ENCODE data around the gene PITHD1.

DNA sequence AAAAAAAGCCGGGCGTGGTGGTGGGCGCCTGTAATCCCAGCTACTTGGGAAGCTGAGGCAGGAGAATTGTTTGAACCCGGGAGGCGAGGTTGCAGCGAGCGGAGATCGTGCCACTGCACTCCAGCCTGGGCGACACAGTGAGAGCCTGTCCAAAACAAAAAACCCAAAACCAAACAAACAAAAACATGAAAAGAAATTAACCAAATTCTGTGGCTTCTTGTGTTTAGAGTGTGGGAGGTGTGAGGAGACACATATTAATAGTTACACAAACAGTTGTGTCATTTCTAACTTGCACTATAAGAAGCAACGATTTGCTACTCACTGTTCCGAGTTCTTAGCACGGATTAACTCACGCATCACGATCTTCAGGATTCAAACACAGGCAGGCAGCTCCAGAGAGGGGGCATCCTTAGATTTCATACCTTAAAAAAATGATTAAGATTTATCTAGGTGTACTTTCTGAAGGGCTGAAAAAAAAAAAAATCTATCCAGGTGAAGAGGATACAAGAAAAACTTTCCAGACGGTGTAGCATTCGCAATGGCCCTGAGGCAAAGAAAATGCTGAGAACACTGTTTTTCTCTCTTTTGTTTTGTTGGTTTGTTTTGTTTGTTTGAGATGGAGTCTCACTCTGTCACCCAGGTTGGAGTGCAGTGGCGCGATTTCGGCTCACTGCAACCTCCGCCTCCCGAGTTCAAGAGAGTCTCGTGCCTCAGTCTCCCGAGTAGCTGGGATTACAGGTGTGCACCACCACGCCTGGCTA, 47.7 kb downstream of the PITHD1 start:
- TF ChIP-seq ZNF384 (IDR thresholded peaks at IDR 0.05; ENCODE audit: borderline replicate concordance, low read depth, low read length) (no peak), SRF (IDR thresholded peaks at IDR 0.05; ENCODE audit: low read depth in 2 of 2, low read length in 2 of 2) (no peak), SIN3A (IDR thresholded peaks at IDR 0.05; ENCODE audit: low read depth, low read length) (no peak), EZH2 (IDR thresholded peaks at IDR 0.05; ENCODE audit: borderline replicate concordance, control insufficient read depth, low read depth, low read length) (no peak), EGR1 (IDR thresholded peaks at IDR 0.05; ENCODE audit: borderline replicate concordance in 1 of 2, low read depth in 2 of 2, low read length in 2 of 2) (no peak), POLR2A (IDR thresholded peaks at IDR 0.05; ENCODE audit: low read depth, low read length) (no peak), FOXK2 (IDR thresholded peaks at IDR 0.05) (no peak), ZSCAN29 (IDR thresholded peaks at IDR 0.05) (no peak), SMARCA5 (IDR thresholded peaks at IDR 0.05) (no peak), SMAD5 (IDR thresholded peaks at IDR 0.05; ENCODE audit: low read depth) (no peak)
- TF ChIP-seq, protein P1, sequence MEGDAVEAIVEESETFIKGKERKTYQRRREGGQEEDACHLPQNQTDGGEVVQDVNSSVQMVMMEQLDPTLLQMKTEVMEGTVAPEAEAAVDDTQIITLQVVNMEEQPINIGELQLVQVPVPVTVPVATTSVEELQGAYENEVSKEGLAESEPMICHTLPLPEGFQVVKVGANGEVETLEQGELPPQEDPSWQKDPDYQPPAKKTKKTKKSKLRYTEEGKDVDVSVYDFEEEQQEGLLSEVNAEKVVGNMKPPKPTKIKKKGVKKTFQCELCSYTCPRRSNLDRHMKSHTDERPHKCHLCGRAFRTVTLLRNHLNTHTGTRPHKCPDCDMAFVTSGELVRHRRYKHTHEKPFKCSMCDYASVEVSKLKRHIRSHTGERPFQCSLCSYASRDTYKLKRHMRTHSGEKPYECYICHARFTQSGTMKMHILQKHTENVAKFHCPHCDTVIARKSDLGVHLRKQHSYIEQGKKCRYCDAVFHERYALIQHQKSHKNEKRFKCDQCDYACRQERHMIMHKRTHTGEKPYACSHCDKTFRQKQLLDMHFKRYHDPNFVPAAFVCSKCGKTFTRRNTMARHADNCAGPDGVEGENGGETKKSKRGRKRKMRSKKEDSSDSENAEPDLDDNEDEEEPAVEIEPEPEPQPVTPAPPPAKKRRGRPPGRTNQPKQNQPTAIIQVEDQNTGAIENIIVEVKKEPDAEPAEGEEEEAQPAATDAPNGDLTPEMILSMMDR (IDR thresholded peaks at IDR 0.05 in 2 of 3, conservative IDR thresholded peaks at IDR 0.05 in 1 of 3; ENCODE audit: control insufficient read depth in 2 of 3, extremely low read depth in 1 of 3, insufficient read depth in 1 of 3, low read depth in 3 of 3, low read length in 3 of 3) = no peak
- TF ChIP-seq, protein P2, sequence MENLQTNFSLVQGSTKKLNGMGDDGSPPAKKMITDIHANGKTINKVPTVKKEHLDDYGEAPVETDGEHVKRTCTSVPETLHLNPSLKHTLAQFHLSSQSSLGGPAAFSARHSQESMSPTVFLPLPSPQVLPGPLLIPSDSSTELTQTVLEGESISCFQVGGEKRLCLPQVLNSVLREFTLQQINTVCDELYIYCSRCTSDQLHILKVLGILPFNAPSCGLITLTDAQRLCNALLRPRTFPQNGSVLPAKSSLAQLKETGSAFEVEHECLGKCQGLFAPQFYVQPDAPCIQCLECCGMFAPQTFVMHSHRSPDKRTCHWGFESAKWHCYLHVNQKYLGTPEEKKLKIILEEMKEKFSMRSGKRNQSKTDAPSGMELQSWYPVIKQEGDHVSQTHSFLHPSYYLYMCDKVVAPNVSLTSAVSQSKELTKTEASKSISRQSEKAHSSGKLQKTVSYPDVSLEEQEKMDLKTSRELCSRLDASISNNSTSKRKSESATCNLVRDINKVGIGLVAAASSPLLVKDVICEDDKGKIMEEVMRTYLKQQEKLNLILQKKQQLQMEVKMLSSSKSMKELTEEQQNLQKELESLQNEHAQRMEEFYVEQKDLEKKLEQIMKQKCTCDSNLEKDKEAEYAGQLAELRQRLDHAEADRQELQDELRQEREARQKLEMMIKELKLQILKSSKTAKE (IDR thresholded peaks at IDR 0.05; ENCODE audit: low read depth, poor library complexity, severe bottlenecking) = peak; percentile 78
- TF ChIP-seq, protein P3, sequence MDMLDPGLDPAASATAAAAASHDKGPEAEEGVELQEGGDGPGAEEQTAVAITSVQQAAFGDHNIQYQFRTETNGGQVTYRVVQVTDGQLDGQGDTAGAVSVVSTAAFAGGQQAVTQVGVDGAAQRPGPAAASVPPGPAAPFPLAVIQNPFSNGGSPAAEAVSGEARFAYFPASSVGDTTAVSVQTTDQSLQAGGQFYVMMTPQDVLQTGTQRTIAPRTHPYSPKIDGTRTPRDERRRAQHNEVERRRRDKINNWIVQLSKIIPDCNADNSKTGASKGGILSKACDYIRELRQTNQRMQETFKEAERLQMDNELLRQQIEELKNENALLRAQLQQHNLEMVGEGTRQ (IDR thresholded peaks at IDR 0.05; ENCODE audit: borderline replicate concordance, low read depth, low read length) = no peak

Data from GM12878 (cell line).